AG04450 (cell line): ENCODE results near the gene DIMT1. TPM values are rescaled to one million over a fixed set of nuclear protein-coding genes. Genes with fewer than 3 reads are reported as not detected.
A peak's percentile ranks its signal among the peaks of the same experiment; 100 is the strongest.

Experiments
- CTCF ChIA-PET: fragments of 300-600, 350-600 bp; formaldehyde crosslinking; extraction: SDS; loops from one replicate; lab custom pipeline; 2022; ENCODE audit warnings: antibody characterized with exemption, inconsistent platforms; lab: Charles Lee
- POLR2A ChIA-PET: fragments of 350-600 bp; formaldehyde crosslinking; extraction: SDS; loops from one replicate; lab custom pipeline; 2021; ENCODE audit warnings: antibody characterized with exemption, inconsistent platforms; lab: Yijun Ruan, JAX
- DNase-seq: peaks from one replicate; pipeline ENCODE4 v3.0.0-alpha.2; 2011; ENCODE audit warnings: low read depth, low spot score
- H3K27ac ChIP-seq: one replicate; pipeline ENCODE4 v1.5.1; 2012; ENCODE audit warnings: low read depth, low read length, control low read depth
- H3K27me3 ChIP-seq: one replicate; pipeline ENCODE4 v1.6.0; 2012; ENCODE audit warnings: low read length; ENCODE audit not compliant: control insufficient read depth, insufficient read depth
- H3K4me3 ChIP-seq: 2 replicates; pipeline ENCODE4 v1.5.1; 2011; ENCODE audit warnings: mild to moderate bottlenecking, low read depth, low read length, control low read depth
- H3K9me3 ChIP-seq: 2 replicates; pipeline ENCODE4 v1.5.1; 2012; ENCODE audit warnings: low read length; ENCODE audit not compliant: control insufficient read depth, insufficient read depth
- polyA minus RNA-seq: library from RNA; depleted of rRNA, polyadenylated mRNA; stranded (reverse); fragments of >200 nt; gene quantifications from 2 replicates; pipeline ENCODE4 v1.2.3, GENCODE V29; 2011; rRNA and poly(A)+ RNA removed
- polyA plus RNA-seq: library from polyadenylated mRNA; depleted of rRNA; stranded (reverse); fragments of >200 nt; gene quantifications from 2 replicates; pipeline ENCODE4 v1.2.3, GENCODE V29; 2011; rRNA removed
- TF ChIP-seq, protein P1 (sequence below): IDR thresholded peaks from 2 replicates; pipeline ENCODE4 v1.5.1; 2011; ENCODE audit warnings: low read depth, low read length, control low read depth, inconsistent platforms

DIMT1 gene
- 21.1 and 31.1 TPM in 2 replicates for polyA plus RNA-seq
- 7.3 and 14.5 TPM in 2 replicates for polyA minus RNA-seq

DNA sequence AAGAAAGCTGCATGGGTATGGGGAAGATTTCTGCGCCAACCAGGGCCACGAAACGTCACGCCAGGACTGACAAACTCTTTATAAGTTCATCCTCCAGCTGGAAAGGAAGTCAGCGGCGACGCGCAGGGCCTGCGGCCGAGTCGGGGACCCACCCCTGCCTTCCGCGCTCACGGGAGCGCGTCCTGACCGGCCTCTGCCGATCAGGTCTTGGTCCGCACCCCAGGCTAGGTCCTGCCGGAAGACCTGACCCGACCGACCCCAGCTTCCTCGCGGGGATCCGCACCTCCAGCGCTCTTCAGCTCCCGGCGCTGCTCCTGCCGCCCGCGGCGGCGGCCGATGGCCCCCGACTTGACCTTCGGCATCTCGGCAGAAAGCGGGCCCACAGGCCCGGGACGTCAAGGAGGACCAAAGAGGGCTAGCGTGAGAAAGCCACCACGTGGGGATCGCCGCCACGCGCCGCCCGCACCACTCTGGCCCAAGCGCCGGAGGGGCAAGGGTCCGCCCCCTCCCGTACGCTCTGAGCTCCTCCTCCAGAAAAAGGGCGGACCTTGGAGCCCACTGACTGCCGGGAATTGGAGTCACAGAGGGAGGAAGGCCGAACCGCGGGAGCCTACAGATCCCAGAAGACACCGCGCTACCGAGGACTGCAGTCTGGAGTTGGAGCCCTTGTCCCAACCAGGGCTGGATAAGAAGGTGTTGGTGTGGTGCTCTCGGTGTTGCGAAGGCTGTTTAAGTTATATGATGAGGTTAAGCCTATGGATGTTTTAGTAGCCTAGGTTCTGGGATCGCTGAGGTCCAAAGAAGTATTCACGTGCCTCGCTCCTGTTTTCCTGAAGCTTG is at the start of gene DIMT1:
Gene DIMT1 (minus strand): TSS at position 495 of the 840 bp plus-strand sequence. CDS start 133 bp downstream, at position 362.
- CTCF ChIA-PET, result interaction anchor here (1.0 to 3.2 kb wide), 6 partner anchors 10 to 375 kb away, joined by 3 to 12 read pairs (median 4); no protein-coding TSS in a partner anchor
- Histone ChIP-seq H3K4me3 (peak within 1 kb of the TSS; percentile 87), H3K27ac (peak within 1 kb of the TSS; percentile 95), H3K27me3 (no peaks in the 10 kb centered on the region), H3K9me3 (no peaks in the 10 kb centered on the region; the same call in 1 of the 2 replicates)
- TF ChIP-seq, protein P1, sequence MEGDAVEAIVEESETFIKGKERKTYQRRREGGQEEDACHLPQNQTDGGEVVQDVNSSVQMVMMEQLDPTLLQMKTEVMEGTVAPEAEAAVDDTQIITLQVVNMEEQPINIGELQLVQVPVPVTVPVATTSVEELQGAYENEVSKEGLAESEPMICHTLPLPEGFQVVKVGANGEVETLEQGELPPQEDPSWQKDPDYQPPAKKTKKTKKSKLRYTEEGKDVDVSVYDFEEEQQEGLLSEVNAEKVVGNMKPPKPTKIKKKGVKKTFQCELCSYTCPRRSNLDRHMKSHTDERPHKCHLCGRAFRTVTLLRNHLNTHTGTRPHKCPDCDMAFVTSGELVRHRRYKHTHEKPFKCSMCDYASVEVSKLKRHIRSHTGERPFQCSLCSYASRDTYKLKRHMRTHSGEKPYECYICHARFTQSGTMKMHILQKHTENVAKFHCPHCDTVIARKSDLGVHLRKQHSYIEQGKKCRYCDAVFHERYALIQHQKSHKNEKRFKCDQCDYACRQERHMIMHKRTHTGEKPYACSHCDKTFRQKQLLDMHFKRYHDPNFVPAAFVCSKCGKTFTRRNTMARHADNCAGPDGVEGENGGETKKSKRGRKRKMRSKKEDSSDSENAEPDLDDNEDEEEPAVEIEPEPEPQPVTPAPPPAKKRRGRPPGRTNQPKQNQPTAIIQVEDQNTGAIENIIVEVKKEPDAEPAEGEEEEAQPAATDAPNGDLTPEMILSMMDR, result no peak
- peak; percentile 93 for DNase-seq
- POLR2A ChIA-PET, result interaction anchor here (0.6 to 2.6 kb wide), 9 partner anchors 8 to 98 kb away, joined by 3 to 30 read pairs (median 3); partner anchors contain the start of genes IPO11 and KIF2A

DNA sequence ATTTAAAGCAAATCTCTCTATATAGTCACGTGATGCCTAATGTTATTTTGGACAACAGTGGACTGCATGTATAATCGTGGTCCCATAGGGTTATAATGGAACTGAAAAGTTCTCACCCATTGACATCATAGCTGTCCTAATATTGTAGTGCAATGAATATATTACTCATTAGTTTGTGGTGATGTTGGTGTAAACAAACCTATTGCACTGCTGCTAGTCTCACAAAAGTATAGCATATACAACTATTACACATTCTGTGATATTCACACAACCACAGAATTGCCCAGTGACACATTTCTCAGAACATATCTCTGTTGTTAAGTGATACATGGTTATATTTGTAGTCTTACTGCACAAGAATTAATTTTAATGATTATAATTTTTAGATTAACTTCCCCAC is 46.6 kb upstream of the DIMT1 start:
- TF ChIP-seq, protein P1, result no peak
- H3K27me3 ChIP-seq, result no peaks in the 10 kb centered on the region
- ChIA-PET CTCF (interaction anchor here (1.4 to 4.3 kb wide), 4 partner anchors 8 to 329 kb away, joined by 3 to 25 read pairs (median 14); no protein-coding TSS in a partner anchor), POLR2A (interaction anchor here (0.7 kb wide), 1 partner anchor 10 kb away, joined by 3 read pairs; no protein-coding TSS in a partner anchor)
- H3K4me3 ChIP-seq, result no peak overlapping the region
- H3K9me3 ChIP-seq, result no peaks in the 10 kb centered on the region
- no peak for DNase-seq
- no peak overlapping the region for H3K27ac ChIP-seq

DNA sequence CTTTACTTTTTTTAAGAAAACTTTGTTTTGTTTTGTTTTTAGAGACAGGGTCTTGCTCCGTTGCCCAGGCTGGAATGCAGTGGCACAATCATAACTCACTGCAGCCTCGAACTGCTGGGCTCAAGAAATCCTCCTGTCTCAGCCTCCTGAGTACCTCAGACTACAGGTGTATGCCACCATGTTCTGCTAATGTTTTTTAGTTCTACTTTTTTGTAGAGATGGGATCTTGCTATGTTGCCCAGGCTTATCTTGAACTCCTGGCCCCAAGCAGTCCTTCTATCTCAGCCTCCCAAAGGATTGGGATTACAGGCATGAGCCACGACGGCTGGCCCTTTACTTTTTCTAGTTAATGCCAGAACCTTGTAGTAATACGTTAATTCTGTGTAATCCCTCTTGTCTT is 44.8 kb upstream of the DIMT1 start:
- no peaks in the 10 kb centered on the region for H3K27me3 ChIP-seq
- no peak overlapping the region for H3K4me3 ChIP-seq
- ChIA-PET POLR2A (no interaction called here), CTCF (interaction anchor here (4.3 kb wide), 1 partner anchor 12 kb away, joined by 25 read pairs; no protein-coding TSS in a partner anchor)
- no peak overlapping the region for H3K27ac ChIP-seq
- no peak for DNase-seq
- no peaks in the 10 kb centered on the region for H3K9me3 ChIP-seq
- TF ChIP-seq, protein P1, result no peak

GRCh38 chr5:62432621-62433064 is 28.9 kb upstream of the DIMT1 start:
- Histone ChIP-seq H3K27ac (no peak overlapping the region), H3K4me3 (no peak overlapping the region), H3K9me3 (no peaks in the 10 kb centered on the region), H3K27me3 (no peaks in the 10 kb centered on the region)
- ChIA-PET POLR2A (no interaction called here), CTCF (interaction anchor here (0.8 to 4.5 kb wide), 4 partner anchors 11 to 346 kb away, joined by 3 to 36 read pairs (median 4); no protein-coding TSS in a partner anchor)
- no peak for DNase-seq
- TF ChIP-seq, protein P1, result no peak
